BE2C (cell line): ENCODE results near the gene OGA.
A peak's percentile ranks its signal among the peaks of the same experiment; 100 is the strongest.

Experiments
- DNase-seq: peaks from one replicate; pipeline ENCODE4 v3.0.0-alpha.2; 2020
- H3K27me3 ChIP-seq: fragments of 250-450 bp; sonication (Bioruptor Pico); 2 replicates; pipeline ENCODE4 v1.5.1; 2020; ENCODE audit warnings: mild to moderate bottlenecking
- H3K36me3 ChIP-seq: fragments of 250-450 bp; sonication (Bioruptor Pico); 2 replicates; pipeline ENCODE4 v1.5.1; 2020; ENCODE audit warnings: mild to moderate bottlenecking
- H3K4me1 ChIP-seq: fragments of 250-450 bp; sonication (Bioruptor Pico); 2 replicates; pipeline ENCODE4 v1.5.1; 2020
- H3K4me3 ChIP-seq: 2 replicates; pipeline ENCODE4 v1.5.1; 2011; ENCODE audit warnings: low read depth, low read length
- H3K9me3 ChIP-seq: fragments of 250-450 bp; sonication (Bioruptor Pico); 2 replicates; pipeline ENCODE4 v1.5.1; 2020
- TF ChIP-seq, protein P1 (sequence below): IDR thresholded peaks from 2 replicates; pipeline ENCODE4 v1.5.1; 2012; ENCODE audit warnings: mild to moderate bottlenecking, low read depth, low read length

The OGA gene

DNA sequence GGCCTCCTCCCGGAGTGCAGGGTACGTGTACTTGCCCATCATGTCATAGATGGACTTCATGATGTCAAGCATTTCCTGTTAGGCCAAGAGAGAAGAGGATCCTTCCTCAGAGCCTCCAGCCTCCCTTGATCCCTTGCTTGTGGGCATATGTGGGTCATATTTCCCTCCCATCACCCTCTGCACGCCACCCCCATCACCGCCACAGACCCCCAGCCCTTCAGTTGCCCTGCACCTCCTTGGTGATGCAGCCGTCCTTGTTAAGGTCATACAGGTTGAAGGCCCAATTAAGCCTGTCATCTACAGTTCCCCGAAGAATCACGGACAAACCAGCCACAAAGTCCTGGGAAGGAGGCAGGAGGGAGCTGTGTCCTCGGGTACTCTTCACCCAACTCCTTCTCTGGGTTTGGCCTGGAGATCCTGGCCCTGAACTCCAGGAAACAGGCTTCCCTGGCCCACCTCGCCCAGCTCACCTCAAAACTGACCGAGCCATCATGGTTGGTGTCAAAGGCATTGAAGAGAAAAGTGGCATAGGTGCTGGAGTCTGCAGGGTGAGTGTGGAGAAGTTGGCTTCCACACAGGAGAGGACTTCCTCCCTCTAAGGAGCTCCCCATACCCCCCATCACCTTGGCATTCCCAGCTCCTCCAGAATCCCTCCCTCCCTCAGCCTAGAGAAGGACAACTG is 9.8 kb upstream of the OGA start:
- H3K27me3 ChIP-seq: no peaks in the 10 kb centered on the region
- peaks cover 14% of the 10 kb centered on the region for H3K4me1 ChIP-seq
- no peak for DNase-seq
- H3K9me3 ChIP-seq: no peaks in the 10 kb centered on the region
- H3K4me3 ChIP-seq: no peak overlapping the region
- TF ChIP-seq, protein P1, sequence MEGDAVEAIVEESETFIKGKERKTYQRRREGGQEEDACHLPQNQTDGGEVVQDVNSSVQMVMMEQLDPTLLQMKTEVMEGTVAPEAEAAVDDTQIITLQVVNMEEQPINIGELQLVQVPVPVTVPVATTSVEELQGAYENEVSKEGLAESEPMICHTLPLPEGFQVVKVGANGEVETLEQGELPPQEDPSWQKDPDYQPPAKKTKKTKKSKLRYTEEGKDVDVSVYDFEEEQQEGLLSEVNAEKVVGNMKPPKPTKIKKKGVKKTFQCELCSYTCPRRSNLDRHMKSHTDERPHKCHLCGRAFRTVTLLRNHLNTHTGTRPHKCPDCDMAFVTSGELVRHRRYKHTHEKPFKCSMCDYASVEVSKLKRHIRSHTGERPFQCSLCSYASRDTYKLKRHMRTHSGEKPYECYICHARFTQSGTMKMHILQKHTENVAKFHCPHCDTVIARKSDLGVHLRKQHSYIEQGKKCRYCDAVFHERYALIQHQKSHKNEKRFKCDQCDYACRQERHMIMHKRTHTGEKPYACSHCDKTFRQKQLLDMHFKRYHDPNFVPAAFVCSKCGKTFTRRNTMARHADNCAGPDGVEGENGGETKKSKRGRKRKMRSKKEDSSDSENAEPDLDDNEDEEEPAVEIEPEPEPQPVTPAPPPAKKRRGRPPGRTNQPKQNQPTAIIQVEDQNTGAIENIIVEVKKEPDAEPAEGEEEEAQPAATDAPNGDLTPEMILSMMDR: no peak
- no peaks in the 10 kb centered on the region for H3K36me3 ChIP-seq

DNA sequence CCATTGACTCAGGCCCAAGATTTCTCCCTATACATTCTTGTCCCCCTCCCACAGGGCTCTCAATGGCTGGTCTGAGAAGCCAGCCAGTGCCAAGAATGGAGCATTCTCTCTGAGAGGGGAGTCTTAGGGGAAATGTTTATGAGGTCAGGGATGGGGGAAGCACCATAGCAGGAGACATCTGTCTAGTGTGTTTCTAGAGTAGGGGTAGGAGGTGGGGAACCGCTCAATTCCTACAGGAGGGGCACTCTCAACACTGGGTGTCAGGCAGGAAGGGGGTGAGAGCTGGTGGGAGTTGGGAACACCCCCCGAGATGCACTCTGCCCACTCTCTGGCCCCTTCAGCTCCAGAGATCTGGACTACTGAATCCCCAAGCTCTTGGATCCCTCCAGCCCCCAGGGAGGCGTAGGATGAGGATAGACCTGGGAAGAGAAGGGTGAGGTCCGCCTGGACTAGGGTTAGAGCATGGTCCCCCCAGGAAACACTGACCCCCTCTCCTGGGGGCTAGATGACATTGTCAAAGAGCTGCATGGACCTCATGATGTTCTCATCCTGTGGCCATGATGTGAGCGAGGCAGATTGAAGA is 8.7 kb upstream of the OGA start:
- no peaks in the 10 kb centered on the region for H3K36me3 ChIP-seq
- TF ChIP-seq, protein P1: no peak
- no peaks in the 10 kb centered on the region for H3K27me3 ChIP-seq
- peaks cover 14% of the 10 kb centered on the region for H3K4me1 ChIP-seq
- H3K4me3 ChIP-seq: no peak overlapping the region
- DNase-seq: no peak
- no peaks in the 10 kb centered on the region for H3K9me3 ChIP-seq

DNA sequence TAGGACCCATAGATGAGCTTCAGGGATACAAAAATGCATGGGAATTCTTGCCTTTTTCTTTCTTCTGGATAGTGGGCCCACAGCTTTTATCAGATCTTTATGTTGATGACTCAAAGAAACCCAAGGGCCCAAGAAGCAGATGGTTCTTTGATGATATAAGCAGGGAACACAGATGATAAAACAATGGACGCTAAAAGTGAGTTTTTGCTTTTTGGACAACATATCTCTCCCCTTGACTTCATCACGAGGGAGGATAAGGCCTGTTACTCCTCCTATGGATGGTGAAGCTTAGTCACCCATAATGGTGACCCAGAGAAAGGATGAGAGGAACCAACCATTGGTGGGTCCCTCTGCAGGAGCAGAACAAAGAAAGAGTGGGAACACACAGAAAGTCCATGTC is 6.5 kb upstream of the OGA start:
- H3K4me1 ChIP-seq: no peaks in the 10 kb centered on the region
- TF ChIP-seq, protein P1: no peak
- H3K27me3 ChIP-seq: no peaks in the 10 kb centered on the region
- no peak for DNase-seq
- no peaks in the 10 kb centered on the region for H3K9me3 ChIP-seq
- no peak overlapping the region for H3K4me3 ChIP-seq
- H3K36me3 ChIP-seq: no peaks in the 10 kb centered on the region

DNA sequence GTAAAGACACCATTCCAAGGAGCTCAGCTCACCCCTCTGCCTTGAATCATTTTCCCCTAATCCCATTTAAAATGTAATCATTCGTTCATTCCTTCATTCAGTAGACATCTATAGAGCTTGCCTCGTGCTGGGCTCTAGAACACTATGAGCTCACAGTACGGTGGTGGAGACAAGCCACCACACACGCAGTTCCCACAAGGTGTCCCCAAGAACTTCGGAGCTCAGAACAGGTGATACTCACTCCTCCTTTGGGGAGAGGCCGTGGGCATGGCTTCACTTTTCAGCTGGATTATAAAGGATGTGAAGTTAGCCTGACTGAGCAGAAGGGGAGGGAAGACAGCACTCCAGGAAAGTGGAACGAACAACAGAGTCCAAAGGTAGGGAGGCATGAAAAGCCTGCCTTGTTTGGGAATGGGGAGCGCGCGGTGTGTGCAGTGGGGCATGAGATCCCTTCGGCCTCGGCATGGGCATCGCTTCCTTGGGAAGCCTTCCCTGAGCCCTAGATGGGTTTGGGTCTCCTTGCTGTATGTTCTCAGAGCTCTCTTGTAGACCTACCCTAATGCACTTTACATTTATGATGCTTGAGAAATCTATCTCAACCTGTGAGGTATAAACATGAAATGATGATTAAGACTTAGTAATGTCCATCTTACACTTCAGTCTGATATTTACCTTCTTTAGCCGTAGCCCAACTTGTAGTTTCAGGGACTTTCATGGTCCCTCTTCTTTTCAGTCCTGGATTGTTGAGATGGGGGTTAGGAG is 809 bp upstream of the OGA start:
- peaks cover 5% of the 10 kb centered on the region; the same call in 1 of the 2 replicates for H3K36me3 ChIP-seq
- no peaks in the 10 kb centered on the region for H3K4me1 ChIP-seq
- no peak for DNase-seq

DNA sequence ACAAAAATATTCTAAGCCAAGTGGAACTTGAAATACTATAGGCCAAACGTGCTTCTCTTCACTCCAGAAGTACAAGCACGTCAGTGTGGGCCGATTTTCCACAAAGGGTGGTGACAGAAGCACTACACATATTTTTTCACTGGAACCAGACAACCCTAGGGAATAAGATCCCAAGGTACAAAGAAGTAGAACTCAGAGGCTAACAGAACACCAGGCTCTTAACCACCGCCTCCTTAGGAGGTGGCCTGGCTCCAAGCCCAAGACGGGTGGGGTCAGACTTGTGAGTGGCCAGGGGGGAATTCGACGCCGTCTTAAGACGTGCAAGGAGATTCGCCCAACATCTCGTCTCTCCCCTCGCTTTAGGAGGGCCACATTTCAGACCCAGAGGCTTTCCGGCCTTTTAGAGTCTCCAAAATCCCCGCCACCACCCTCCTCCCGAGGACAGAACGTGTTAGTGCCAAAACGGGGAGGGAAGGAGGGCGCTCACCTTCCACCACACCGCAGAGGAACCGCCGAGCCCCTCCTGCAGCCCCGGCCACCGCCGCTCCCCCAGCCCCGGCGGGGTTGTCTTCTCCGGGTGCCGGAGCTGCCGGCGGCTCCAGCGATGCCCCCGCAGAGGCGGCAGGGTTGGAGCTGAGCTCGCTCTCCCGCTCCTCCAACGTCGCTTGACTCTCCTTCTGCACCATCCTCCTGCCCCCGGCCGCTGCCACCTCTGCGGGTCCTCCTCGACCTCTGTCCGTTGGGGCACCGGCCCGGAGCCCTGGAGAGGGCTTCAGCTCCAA is 716 bp downstream of the OGA start:
- Histone ChIP-seq H3K4me1 (no peaks in the 10 kb centered on the region), H3K4me3 (peak overlapping the region; percentile 76), H3K27me3 (no peaks in the 10 kb centered on the region), H3K9me3 (no peaks in the 10 kb centered on the region), H3K36me3 (peaks cover 13% of the 10 kb centered on the region)
- TF ChIP-seq, protein P1: no peak
- peak; percentile 24 for DNase-seq

More for the DNA sequence above, 809 bp upstream of the OGA start:
- TF ChIP-seq, protein P1: no peak
- no peaks in the 10 kb centered on the region for H3K27me3 ChIP-seq
- H3K9me3 ChIP-seq: no peaks in the 10 kb centered on the region
- H3K4me3 ChIP-seq: peak overlapping the region; percentile 76
